ENCODE results near the gene TPST1.
"Not testable (repeated sequence)": the region's sequence is repeated elsewhere in the genome, so short reads cannot be mapped to it uniquely, and the experiment has no call there.

TPST1 gene

GRCh38 chr7:66379542-66380160 lies 174.5 kb downstream of the TPST1 start:
- no peak for DNase-seq (ENCODE audit: low spot score)

- no peak for DNase-seq (ENCODE audit: low spot score)
These were observed 175.2 kb downstream of the TPST1 start for GRCh38 chr7:66380272-66380888.

DNA sequence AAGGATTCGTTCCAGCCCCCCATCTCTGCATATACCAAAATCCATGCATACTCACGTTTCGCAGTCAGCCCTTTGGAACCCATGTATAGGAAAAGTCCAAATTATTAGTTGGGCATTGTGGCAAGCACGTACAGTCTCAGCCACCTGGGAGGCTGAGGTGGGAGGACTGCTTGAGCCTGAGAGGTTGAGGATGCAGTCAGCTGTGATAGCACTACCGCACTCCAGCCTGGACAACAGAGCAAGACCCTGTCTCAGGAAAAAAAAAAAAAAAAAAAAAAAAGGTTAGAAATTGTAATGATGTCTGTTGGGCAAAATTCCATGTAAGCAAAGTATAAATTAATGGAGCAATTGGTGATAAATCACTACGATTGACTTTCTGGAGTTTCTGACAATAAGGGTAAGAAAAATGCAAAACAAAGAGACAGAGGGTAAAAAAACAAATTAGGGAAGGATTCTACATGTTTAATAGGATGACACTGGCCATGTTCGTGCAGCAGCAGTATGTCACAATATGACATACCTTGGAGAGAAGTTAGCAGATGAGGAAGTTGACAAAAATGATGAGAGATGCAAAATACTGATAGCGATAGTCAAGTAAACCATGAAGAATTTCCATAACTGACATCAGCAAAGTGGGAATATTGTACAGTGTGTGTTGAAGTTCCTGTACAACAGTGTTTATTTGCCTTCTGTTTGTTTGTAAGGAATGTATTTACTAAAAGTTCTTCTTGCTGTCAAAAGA lies 177.2 kb downstream of the TPST1 start:
- not testable (repeated sequence) for DNase-seq (ENCODE audit: low spot score)

GRCh38 chr7:66385191-66385905 lies 180.2 kb downstream of the TPST1 start:
- DNase-seq (ENCODE audit: low spot score) = not testable (repeated sequence)

DNA sequence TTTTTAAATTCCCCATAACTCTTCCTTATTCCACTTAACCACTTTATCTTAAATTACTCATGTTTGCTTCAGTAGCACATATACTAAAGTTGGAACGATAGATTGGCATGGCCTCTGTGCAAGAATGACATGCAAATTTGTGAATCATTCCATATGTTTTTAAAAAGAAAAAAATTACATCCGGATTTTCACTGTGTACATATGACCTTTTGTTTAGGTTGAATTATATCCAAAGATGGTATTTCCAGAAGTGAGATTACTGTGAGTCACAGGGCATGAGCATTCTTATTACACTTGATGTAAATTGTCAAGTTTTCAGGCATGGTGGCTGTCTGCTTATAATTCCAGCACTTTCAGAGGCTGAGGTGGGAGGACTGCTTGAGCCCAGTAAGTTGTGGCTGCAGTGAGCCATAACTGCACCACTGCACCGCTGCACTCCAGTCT lies 190.0 kb downstream of the TPST1 start:
- not testable (repeated sequence) for DNase-seq (ENCODE audit: low spot score)

DNA sequence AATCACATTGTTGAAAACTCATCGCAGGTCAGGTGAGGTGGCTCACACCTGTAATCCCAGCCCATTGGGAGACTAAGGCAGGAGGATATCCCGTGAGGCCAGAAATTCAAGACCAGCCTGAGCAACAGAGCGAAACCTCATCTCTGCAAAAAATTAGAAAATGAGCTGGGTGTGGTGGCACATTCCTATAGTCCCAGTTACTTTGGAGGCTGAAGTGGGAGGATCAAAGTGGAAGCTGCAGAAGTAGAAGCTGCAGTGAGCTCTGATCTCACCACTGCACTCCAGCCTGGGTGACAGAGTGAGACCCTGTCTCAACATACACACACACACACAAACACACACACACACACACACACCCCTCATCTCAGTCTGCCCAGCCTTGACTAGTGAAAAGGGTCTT lies 190.9 kb downstream of the TPST1 start:
- not testable (repeated sequence) for DNase-seq (ENCODE audit: low spot score)

DNA sequence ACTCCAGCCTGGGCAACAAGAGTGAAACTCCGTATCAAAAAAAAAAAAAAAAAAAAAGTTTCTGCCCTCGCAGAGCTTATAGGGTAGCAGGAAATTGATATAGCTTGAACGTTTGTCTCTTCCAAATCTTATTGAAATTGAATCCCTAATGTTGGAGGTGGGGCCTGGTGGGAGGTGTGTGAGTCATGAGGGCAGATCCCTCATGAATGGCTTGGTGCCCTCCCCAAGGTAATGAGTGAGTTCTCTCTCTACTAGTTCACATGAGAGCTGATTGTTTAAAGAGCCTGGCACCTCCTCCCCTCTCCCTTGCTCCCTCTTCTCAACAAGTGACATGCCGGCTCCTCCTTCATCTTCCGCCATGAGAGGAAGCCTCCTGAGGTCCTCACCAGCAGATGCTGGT lies 193.7 kb downstream of the TPST1 start:
- not testable (repeated sequence) for DNase-seq (ENCODE audit: low spot score)

GRCh38 chr7:66399566-66399965 lies 194.4 kb downstream of the TPST1 start:
- no peak for DNase-seq (ENCODE audit: low spot score)

DNA sequence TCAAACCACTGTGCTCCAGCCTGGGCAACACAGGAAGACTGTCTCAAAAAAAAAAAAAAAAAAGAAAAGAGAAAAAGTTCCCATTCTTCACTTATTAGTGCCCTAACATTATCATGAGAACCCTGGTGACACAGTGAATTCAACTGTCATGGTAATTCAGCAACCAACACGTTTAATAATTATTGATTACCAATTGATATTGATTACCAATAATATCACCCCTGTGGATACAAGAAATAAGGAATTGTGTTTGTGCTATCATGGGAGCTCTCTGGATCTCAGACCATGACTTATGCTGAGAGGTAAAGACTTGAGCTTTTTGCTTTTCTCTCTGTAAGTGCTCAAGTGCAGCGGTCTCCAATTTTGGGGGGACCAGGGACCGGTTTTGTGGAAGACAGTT lies 195.3 kb downstream of the TPST1 start:
- DNase-seq (ENCODE audit: low spot score) = no peak

DNA sequence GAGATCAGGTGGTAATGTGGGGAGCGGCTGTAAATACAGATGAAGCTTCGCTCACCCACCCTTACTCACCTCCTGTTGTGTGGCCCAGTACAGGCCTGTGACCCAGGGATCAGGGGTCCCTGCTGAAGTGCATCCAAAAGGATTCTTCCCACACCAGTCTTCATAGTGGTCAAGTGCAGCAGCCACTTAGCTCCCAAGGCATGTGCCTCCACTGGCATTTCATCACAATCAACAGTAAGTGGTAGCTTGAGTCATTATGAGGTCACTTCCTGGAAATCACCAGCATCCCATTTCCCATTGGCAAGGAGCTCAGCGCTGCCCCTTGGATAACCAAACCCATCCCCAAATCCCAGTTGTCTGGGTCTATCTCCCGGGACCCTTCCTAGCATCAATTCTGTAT lies 196.0 kb downstream of the TPST1 start:
- not testable (repeated sequence) for DNase-seq (ENCODE audit: low spot score)

- DNase-seq (ENCODE audit: low spot score) = not testable (repeated sequence)
These were observed 196.8 kb downstream of the TPST1 start for GRCh38 chr7:66401932-66402331.

DNA sequence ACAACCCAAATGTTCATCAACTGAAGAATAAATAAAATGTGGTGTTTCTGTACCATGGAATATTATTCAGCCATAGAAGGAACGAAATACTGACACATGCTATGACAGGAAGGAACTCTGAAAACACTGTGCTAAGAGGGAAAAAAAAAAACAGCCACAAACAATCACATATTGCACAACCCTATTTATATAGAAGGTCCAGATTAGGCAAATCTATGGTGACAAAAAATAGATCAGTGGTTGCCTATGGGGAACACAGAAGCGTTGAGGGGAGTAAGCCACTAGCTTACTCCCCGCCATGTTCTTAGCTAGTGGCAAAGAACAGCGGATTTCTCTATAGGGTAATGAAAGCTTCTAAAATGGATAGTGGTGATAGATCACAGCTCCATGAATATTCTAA lies 198.4 kb downstream of the TPST1 start:
- no peak for DNase-seq (ENCODE audit: low spot score)

GRCh38 chr7:66409493-66409892 lies 204.4 kb downstream of the TPST1 start:
- no peak for DNase-seq (ENCODE audit: low spot score)

Data from iPS-NIHi11 (cell line).